ENCODE measurements around the gene PLEKHA8.
"Not testable (repeated sequence)": the region's sequence is repeated elsewhere in the genome, so short reads cannot be mapped to it uniquely, and the experiment has no call there.

PLEKHA8 gene

GRCh38 chr7:30093420-30093952 lies 65.3 kb downstream of the PLEKHA8 start:
- DNase-seq (ENCODE audit: extremely low read depth in 1 of 2, low read depth in 1 of 2): no peak

DNA sequence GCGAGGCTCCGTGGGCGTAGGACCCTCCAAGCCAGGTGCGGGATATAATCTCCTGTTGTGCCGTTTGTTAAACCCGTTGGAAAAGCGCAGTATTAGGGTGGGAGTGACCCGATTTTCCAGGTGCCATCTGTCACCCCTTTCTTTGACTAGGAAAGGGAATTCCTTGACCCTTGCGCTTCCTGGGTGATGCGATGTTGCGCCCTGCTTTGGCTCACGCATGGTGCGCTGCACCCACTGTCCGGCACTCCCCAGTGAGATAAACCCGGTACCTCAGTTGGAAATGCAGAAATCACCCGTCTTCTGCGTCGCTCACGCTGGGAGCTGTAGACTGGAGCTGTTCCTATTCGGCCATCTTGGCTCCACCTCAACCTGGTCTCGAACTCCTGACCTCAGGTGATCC lies 70.4 kb downstream of the PLEKHA8 start:
- DNase-seq (ENCODE audit: extremely low read depth in 1 of 2, low read depth in 1 of 2): not testable (repeated sequence)

GRCh38 chr7:30102281-30102680 lies 74.1 kb downstream of the PLEKHA8 start:
- no peak for DNase-seq (ENCODE audit: extremely low read depth in 1 of 2, low read depth in 1 of 2)

DNA sequence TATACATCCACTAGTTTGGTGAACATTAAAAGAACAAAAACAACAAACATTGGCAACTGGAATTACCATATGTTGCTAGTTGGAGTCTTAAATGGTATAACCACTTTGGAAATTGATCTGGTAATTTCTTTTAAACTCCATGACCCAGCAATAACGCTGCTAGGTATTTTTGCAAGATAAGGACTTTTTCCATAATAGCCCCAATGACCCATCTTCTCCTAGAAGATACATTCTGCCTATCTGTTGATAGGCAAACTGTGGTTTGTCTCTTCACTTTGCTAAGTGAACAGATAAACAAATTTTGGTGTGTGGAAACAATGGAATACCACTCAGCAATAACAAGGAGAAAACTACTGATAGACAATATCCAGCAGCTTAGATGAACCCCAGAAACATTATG lies 75.9 kb downstream of the PLEKHA8 start:
- no peak for DNase-seq (ENCODE audit: extremely low read depth in 1 of 2, low read depth in 1 of 2)

DNA sequence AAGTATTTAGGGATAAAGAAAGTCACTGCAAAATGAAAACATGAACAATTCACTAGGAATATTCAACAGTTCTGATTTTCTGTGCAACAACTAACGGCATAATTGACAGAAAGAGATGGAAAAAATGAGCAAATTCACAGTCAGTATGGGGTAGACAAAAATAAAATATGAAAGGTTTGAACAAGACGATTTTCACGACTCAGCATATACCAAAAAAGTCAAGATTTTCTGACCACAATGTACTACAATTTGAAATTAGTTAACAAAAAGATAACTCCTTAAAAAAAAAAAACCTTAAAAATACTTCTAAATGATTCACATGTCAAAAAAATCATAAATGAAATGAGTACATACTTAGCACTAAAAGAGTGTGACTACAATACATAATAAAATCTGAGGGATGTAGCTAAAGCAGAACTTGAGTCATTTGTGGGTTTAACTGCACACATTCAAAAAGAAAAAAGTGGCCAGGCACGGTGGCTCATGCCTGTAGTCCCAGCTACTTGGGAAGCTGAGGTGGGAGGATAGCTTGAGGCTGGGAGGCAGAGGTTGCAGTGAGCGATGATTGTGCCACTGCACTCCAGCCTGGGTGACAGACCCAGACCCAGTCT lies 84.0 kb downstream of the PLEKHA8 start:
- DNase-seq (ENCODE audit: extremely low read depth in 1 of 2, low read depth in 1 of 2): no peak

- DNase-seq (ENCODE audit: extremely low read depth in 1 of 2, low read depth in 1 of 2): no peak
Measured at GRCh38 chr7:30113144-30113543, 84.9 kb downstream of the PLEKHA8 start.

- no peak for DNase-seq (ENCODE audit: extremely low read depth in 1 of 2, low read depth in 1 of 2)
Measured at GRCh38 chr7:30114536-30115238, 86.5 kb downstream of the PLEKHA8 start.

- DNase-seq (ENCODE audit: extremely low read depth in 1 of 2, low read depth in 1 of 2): no peak
Measured at GRCh38 chr7:30115709-30116297, 87.6 kb downstream of the PLEKHA8 start.

GRCh38 chr7:30116771-30117170 lies 88.6 kb downstream of the PLEKHA8 start:
- no peak for DNase-seq (ENCODE audit: extremely low read depth in 1 of 2, low read depth in 1 of 2)

DNA sequence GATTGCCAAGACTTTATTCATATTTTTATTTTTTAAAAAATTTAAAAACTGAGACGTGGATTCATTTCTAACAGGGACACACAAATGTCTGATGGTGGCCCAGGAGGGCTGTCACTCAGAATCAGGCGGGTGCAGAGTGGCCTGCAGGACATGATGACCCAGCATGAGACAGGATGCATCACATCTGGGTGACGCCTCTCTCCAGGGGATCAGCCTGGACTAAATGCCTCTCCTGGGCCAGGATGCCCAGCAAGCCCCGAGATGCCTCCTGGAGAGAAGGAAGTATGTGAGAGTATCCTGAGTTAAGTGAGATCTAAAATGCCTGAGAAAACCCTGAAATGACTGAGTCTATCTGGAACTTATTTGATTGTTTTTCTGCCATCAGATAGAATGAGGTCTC lies 89.7 kb downstream of the PLEKHA8 start:
- DNase-seq (ENCODE audit: extremely low read depth in 1 of 2, low read depth in 1 of 2): no peak

- no peak for DNase-seq (ENCODE audit: extremely low read depth in 1 of 2, low read depth in 1 of 2)
Measured at GRCh38 chr7:30119890-30120577, 91.8 kb downstream of the PLEKHA8 start.

- DNase-seq (ENCODE audit: extremely low read depth in 1 of 2, low read depth in 1 of 2): no peak
Measured at GRCh38 chr7:30133736-30134610, 105.8 kb downstream of the PLEKHA8 start.

- peak; percentile 66 to 80 for DNase-seq (ENCODE audit: extremely low read depth in 1 of 2, low read depth in 1 of 2)
Measured at GRCh38 chr7:30134611-30135300, 106.5 kb downstream of the PLEKHA8 start, which contains the start of gene MTURN. TSS of gene MTURN (plus strand) at chr7:30134986. CDS start at chr7:30135137, 151 bp downstream.

DNA sequence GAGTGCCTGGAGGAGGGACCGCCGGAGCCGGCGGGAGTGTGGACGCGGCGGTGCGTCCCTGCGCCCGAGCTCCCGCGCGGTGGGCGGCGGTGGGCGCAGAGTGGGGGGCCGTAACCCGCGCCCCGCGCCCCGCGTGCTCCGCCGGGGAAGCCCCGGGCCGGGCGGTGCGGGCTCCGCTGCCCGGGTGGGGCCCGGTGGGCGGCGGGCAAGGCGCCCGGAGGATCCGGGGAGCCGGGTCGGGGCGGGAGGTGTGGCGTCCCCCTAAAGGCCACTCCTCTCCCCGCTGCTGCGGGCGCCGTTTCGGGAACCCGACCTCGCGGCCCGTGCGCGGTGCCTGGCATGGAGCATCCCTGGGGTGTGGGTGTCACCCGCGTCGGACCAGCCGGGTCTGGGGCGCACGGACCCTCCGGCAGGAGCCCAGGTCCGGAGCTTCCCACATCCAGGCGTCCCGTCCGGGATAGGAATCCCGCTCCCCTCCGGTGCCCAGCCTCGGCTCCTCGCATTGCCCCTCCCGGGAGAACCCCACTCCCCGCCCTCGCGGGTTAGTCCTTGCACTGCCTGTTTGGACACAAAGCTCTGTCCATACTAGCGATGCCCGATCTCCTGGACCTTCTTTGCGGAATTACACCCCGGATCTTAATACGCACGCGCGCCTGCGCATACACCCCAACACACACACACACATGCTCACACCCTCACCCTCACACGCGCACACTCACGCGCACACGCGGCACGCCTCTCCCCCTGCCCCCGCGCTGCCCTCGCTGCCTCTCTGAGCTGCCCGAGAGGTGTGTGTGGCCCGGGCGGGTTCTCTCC lies 107.3 kb downstream of the PLEKHA8 start:
- peak in 1 of 2 donors; percentile 25 for DNase-seq (ENCODE audit: extremely low read depth in 1 of 2, low read depth in 1 of 2)

GRCh38 chr7:30136117-30136731 lies 108.0 kb downstream of the PLEKHA8 start:
- DNase-seq (ENCODE audit: extremely low read depth in 1 of 2, low read depth in 1 of 2): no peak

- DNase-seq (ENCODE audit: extremely low read depth in 1 of 2, low read depth in 1 of 2): no peak
Measured at GRCh38 chr7:30136743-30137485, 108.7 kb downstream of the PLEKHA8 start.

- no peak for DNase-seq (ENCODE audit: extremely low read depth in 1 of 2, low read depth in 1 of 2)
Measured at GRCh38 chr7:30139836-30140384, 111.7 kb downstream of the PLEKHA8 start.
